MM.1S (cell line): Measurements from ENCODE around the gene BRIP1.

ENCODE experiments used
- DNase-seq: peaks from one replicate; pipeline ENCODE4 v3.0.0-alpha.2; 2015
- H2AFZ ChIP-seq: fragments of 300-600 bp; sonication (generic); 2 replicates; pipeline ENCODE4 v1.6.0; 2016; ENCODE audit warnings: antibody characterized with exemption, low read length
- H3F3A ChIP-seq: fragments of 300-600 bp; sonication (generic); 2 replicates; pipeline ENCODE4 v1.6.1; 2016; ENCODE audit warnings: mild to moderate bottlenecking, antibody characterized with exemption, low read length, moderate library complexity, mixed read lengths; ENCODE audit not compliant: insufficient read depth
- H3K27ac ChIP-seq: fragments of 300-600 bp; sonication (generic); 2 replicates; pipeline ENCODE4 v1.5.1; 2016; ENCODE audit warnings: mild to moderate bottlenecking, low read length
- H3K27me3 ChIP-seq: fragments of 300-600 bp; sonication (generic); replicated peaks from 2 replicates; pipeline ENCODE4 v1.6.0; 2016; ENCODE audit warnings: low read length; ENCODE audit not compliant: insufficient read depth
- H3K36me3 ChIP-seq: fragments of 300-600 bp; sonication (generic); replicated peaks from 2 replicates; pipeline ENCODE4 v1.6.1; 2016; ENCODE audit warnings: mild to moderate bottlenecking, low read length, mixed read lengths; ENCODE audit not compliant: insufficient read depth
- H3K4me1 ChIP-seq: fragments of 300-600 bp; sonication (generic); 2 replicates; pipeline ENCODE4 v1.6.1; 2016; ENCODE audit warnings: low read length, mixed read lengths
- H3K4me2 ChIP-seq: fragments of 300-600 bp; sonication (generic); 2 replicates; pipeline ENCODE4 v1.6.0; 2016; ENCODE audit warnings: low read depth, low read length
- H3K4me3 ChIP-seq: fragments of 300-600 bp; sonication (generic); 2 replicates; pipeline ENCODE4 v1.5.1; 2016; ENCODE audit warnings: low read length, mixed read lengths
- H3K79me2 ChIP-seq: fragments of 300-600 bp; sonication (generic); 2 replicates; pipeline ENCODE4 v1.6.1; 2016; ENCODE audit warnings: mixed run types, low read length, mixed read lengths
- H3K9ac ChIP-seq: fragments of 300-600 bp; sonication (generic); 2 replicates; pipeline ENCODE4 v1.6.1; 2016; ENCODE audit warnings: low read length, mixed read lengths
- H3K9me2 ChIP-seq: fragments of 300-600 bp; sonication (generic); replicated peaks from 2 replicates; pipeline ENCODE4 v1.6.1; 2016; ENCODE audit warnings: mild to moderate bottlenecking, low read length, mixed read lengths; ENCODE audit not compliant: insufficient read depth
- H3K9me3 ChIP-seq: fragments of 300-600 bp; sonication (generic); replicated peaks from 2 replicates; pipeline ENCODE4 v1.6.1; 2016; ENCODE audit warnings: mild to moderate bottlenecking, low read length, mixed read lengths; ENCODE audit not compliant: insufficient read depth
- H4K20me1 ChIP-seq: fragments of 300-600 bp; sonication (generic); 2 replicates; pipeline ENCODE4 v1.6.1; 2016; ENCODE audit warnings: mild to moderate bottlenecking, low read length, moderate library complexity, mixed read lengths; ENCODE audit not compliant: insufficient read depth
- EZH2 ChIP-seq: fragments of 300-600 bp; sonication (generic); optimal IDR thresholded peaks from 2 replicates; pipeline ENCODE3; 2017; ENCODE audit warnings: low read depth, mild to moderate bottlenecking, antibody characterized with exemption, low read length, mixed read lengths
- EZH2phosphoT487 ChIP-seq: fragments of 300-600 bp; sonication (generic); IDR thresholded peaks from 2 replicates; pipeline ENCODE4 v1.6.1; 2018; ENCODE audit warnings: antibody characterized with exemption, low read length
- TF ChIP-seq, protein P1 (sequence below): fragments of 300-600 bp; sonication (generic); IDR thresholded peaks from 2 replicates; pipeline ENCODE4 v1.5.1; 2016; ENCODE audit warnings: antibody characterized with exemption, low read length, mixed read lengths

The BRIP1 gene

DNA sequence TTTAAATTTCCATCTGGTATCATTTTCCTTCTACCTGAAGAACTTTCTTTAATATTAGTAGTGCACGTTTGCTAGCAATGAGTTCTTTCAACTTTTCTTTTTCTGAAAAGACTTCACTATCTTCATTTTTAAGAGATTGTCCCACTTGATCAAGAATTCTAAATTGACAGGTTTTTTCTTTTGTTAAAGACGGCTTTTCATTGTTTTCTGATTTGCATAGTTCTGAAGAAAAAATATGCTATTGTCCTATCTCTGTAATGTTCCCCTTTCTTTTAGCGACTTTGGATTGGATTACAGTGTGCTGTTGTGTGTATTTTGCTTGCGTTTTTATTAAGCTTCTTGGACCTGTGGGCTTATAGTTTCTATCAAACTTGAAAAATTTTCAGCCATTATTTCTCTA is 146.0 kb downstream of the BRIP1 start:
- H2AFZ ChIP-seq = no peak overlapping the region
- no peaks in the 10 kb centered on the region for H3F3A ChIP-seq
- H3K4me1 ChIP-seq = no peaks in the 10 kb centered on the region
- H3K36me3 ChIP-seq = no peaks in the 10 kb centered on the region
- DNase-seq = no peak
- no peaks in the 10 kb centered on the region for H3K27me3 ChIP-seq
- no peak overlapping the region for H3K4me3 ChIP-seq
- no peak overlapping the region for H3K9ac ChIP-seq
- H3K27ac ChIP-seq = no peak overlapping the region
- H3K4me2 ChIP-seq = no peak overlapping the region
- no peaks in the 10 kb centered on the region for H3K9me2 ChIP-seq
- no peaks in the 10 kb centered on the region for H3K9me3 ChIP-seq
- no peak for TF ChIP-seq EZH2
- TF ChIP-seq, protein P1, sequence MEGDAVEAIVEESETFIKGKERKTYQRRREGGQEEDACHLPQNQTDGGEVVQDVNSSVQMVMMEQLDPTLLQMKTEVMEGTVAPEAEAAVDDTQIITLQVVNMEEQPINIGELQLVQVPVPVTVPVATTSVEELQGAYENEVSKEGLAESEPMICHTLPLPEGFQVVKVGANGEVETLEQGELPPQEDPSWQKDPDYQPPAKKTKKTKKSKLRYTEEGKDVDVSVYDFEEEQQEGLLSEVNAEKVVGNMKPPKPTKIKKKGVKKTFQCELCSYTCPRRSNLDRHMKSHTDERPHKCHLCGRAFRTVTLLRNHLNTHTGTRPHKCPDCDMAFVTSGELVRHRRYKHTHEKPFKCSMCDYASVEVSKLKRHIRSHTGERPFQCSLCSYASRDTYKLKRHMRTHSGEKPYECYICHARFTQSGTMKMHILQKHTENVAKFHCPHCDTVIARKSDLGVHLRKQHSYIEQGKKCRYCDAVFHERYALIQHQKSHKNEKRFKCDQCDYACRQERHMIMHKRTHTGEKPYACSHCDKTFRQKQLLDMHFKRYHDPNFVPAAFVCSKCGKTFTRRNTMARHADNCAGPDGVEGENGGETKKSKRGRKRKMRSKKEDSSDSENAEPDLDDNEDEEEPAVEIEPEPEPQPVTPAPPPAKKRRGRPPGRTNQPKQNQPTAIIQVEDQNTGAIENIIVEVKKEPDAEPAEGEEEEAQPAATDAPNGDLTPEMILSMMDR = no peak
- H4K20me1 ChIP-seq = no peaks in the 10 kb centered on the region
- H3K79me2 ChIP-seq = no peaks in the 10 kb centered on the region

DNA sequence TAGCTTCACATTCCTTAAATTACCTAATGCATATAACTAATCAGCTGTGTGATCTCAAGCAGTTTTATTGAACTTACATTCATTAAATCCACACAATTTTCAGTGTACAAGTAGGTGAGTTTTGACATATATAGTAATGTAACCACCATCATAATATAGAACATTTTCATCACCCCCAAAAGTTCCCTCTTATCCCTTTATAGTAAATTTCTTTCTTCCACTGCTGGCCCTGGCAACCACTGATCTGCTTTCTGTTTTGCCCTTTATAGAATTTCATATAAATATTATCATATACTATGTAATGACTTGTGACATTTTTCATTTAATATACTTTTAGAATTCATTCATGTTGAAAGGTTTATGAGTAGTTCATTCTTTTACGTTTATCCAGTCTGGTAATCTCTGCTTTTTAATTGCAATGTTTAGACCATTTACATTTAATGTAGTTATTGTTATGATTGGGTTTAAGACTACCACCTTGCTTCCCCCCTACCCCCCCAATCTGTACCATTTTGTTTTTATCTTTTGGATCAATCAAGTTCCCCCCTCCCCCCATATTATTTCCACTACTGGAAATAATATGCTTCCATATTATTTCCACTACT is 147.0 kb downstream of the BRIP1 start:
- no peaks in the 10 kb centered on the region for H3K36me3 ChIP-seq
- H3F3A ChIP-seq = no peaks in the 10 kb centered on the region
- TF ChIP-seq, protein P1 = no peak
- TF ChIP-seq EZH2 (no peak), EZH2phosphoT487 (no peak)
- no peak overlapping the region for H3K4me2 ChIP-seq
- H2AFZ ChIP-seq = no peak overlapping the region
- H3K9ac ChIP-seq = no peak overlapping the region
- H4K20me1 ChIP-seq = no peaks in the 10 kb centered on the region
- no peaks in the 10 kb centered on the region for H3K27me3 ChIP-seq
- DNase-seq = no peak
- no peaks in the 10 kb centered on the region for H3K79me2 ChIP-seq
- H3K9me2 ChIP-seq = no peaks in the 10 kb centered on the region
- H3K9me3 ChIP-seq = no peaks in the 10 kb centered on the region
- no peak overlapping the region for H3K4me3 ChIP-seq
- H3K4me1 ChIP-seq = no peaks in the 10 kb centered on the region
- H3K27ac ChIP-seq = no peak overlapping the region

DNA sequence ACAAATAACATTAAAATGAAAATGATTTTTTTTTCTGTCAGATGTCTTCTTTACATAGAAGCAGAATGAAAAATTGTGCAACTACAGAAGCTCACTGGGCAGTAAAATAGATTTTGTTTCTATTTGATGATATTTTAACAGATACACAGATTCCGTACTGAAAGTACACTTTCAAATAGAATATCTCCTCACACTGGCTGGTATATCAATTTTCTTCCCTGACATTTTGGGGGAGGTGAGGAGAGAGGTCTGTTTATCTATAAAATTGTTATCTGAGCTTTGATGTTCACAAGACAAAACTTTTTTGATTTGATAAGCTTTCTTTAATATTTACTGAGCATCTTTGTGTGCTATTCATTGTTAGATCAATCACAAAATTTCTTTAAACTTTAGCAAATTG is 148.0 kb downstream of the BRIP1 start:
- H3K36me3 ChIP-seq = no peaks in the 10 kb centered on the region
- H2AFZ ChIP-seq = no peak overlapping the region
- no peaks in the 10 kb centered on the region for H3K9me3 ChIP-seq

More for the DNA sequence above, 148.0 kb downstream of the BRIP1 start:
- H3K4me2 ChIP-seq = no peak overlapping the region
- no peak for TF ChIP-seq EZH2
- TF ChIP-seq, protein P1 = no peak
- no peak for TF ChIP-seq EZH2phosphoT487
- H3F3A ChIP-seq = no peaks in the 10 kb centered on the region
- H3K9me2 ChIP-seq = no peaks in the 10 kb centered on the region
- H3K9ac ChIP-seq = no peak overlapping the region
- no peaks in the 10 kb centered on the region for H3K4me1 ChIP-seq
- no peak overlapping the region for H3K27ac ChIP-seq
- H3K4me3 ChIP-seq = no peak overlapping the region
- no peaks in the 10 kb centered on the region for H4K20me1 ChIP-seq
- DNase-seq = no peak
- H3K79me2 ChIP-seq = no peaks in the 10 kb centered on the region
- no peaks in the 10 kb centered on the region for H3K27me3 ChIP-seq
